NCI-H510A (cell line): ENCODE results near the gene SLFN5.
"Not testable (repeated sequence)": the region's sequence is repeated elsewhere in the genome, so short reads cannot be mapped to it uniquely, and the experiment has no call there.

Experiments
- DNase-seq: peaks from one replicate; lab custom pipeline; 2025; lab: John Stamatoyannopoulos, UW

SLFN5 gene

DNA sequence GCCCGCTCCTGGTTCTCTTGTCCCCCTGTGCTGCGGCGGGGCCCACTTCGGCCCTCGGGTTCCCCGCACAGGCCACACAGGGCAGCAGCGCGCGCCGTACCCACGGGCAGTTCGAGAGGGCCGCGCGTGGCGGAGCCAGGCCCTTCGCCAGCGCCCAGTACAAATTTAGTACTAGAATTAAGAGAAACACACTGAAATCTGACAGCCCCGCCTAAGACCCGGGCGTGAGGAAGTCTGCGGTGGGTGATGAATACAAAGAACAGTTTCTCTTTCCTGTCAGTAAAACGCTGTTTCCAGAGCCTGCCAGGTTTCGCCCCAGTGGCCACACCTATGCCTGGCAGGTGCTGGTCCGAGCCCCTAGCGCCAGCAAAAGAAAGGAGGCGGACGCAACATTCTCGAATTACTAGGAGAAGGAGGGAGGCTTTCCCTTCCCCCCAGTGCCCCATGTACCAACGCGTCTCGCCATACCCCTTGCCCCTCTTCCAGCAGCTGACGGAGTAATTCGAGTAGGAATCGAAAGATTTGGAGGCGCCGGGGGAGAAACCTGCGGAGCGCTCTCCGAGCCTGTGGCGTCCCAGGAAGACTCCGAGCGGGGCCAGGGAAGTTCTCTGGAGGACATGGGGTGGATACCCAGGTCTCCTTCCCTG is 591 bp upstream of the SLFN5 start:
- peak; percentile 62 for DNase-seq

- no peak for DNase-seq
These were observed 879 bp downstream of the SLFN5 start for GRCh38 chr17:35243561-35244340.

GRCh38 chr17:35244341-35245195 is 1.7 kb downstream of the SLFN5 start:
- no peak for DNase-seq

DNA sequence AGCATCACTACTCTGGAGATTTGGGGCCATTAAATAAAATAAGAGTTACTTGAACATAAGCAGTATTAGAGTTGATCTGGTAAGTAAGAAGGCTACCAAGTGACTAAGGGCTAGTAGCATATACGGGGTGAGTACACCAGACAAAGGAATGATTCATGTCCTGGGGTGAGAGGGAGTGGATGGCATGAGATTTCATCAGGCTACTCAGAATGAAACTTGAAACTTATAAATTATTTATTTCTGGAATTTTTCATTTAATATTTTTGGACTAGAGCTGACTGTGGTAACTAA is 2.3 kb downstream of the SLFN5 start:
- DNase-seq = no peak

GRCh38 chr17:35252651-35253050 is 9.8 kb downstream of the SLFN5 start:
- DNase-seq = no peak

DNA sequence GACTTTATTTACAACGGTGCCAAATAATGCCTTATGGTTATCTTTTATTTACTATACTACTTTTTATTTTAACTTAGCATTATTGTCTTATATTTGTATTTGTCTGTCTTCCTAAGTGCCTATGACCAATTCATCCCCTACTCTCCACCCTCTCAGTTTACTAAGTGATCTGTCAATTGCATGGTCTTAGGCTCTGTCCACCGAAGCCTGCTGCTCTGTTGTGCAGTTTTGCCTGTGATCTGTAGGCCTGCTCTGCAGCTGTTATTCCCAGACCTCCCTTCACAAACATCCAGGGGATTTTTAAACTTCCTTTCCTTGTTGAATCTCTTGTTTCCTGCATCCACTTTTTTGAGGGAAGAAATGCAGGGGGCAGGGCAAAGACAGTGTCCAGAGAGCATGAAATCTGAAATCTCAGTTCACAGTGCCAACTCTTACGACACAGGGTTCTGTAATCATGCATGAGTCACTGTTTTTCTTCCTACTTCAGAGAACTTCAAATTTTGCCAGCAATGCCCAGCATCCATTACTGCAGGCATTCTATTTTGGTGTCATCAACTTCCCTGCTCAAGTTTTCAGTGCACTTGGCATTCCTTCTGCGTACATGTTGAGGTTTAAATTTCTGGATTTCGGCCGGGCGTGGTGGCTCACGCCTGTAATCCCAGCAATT is 11.4 kb downstream of the SLFN5 start:
- DNase-seq = no peak

DNA sequence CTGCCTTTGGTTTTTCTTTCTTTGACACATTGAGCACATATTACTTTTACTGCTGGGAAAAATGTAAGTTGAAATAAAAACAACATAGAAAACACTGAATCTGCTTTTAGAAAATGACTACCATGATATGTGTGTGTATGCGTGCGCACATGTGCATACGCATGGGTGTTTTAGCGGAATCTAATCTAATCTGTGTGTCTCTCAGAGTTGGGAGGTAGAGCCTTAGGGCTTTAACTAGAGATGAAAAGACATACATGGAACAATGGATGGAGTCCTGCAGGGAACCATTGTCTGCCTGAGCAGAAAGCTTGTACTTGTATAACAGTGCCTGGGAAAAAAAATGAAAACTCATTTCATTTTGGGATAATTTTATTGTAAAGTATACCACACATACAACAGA is 12.4 kb downstream of the SLFN5 start:
- DNase-seq = no peak

GRCh38 chr17:35256629-35257028 is 13.8 kb downstream of the SLFN5 start:
- no peak for DNase-seq

DNA sequence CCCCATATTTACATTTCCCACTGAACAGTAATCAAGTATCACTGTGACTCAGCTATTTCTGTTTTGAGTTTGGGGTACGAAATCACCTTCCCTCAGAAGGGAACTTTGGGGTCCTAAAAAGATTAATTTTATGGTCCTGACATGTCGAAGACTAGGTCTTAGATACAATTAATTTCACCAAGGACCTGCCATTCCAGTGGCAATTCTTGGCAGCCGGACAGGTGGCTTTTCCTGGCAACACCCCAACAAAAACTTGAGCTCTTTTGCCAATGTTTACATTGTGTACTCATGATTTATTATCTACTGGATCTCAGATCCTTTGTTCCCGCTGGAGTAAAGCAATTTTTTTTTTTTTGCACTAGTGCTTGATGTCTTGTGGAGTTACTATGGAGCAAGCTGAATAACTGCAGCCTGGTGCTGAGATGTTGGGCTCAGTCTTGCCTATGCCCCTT is 14.4 kb downstream of the SLFN5 start:
- DNase-seq = no peak

GRCh38 chr17:35259001-35259400 is 16.1 kb downstream of the SLFN5 start:
- no peak for DNase-seq

- DNase-seq = no peak
These were observed 22.2 kb downstream of the SLFN5 start for GRCh38 chr17:35265071-35265470.

DNA sequence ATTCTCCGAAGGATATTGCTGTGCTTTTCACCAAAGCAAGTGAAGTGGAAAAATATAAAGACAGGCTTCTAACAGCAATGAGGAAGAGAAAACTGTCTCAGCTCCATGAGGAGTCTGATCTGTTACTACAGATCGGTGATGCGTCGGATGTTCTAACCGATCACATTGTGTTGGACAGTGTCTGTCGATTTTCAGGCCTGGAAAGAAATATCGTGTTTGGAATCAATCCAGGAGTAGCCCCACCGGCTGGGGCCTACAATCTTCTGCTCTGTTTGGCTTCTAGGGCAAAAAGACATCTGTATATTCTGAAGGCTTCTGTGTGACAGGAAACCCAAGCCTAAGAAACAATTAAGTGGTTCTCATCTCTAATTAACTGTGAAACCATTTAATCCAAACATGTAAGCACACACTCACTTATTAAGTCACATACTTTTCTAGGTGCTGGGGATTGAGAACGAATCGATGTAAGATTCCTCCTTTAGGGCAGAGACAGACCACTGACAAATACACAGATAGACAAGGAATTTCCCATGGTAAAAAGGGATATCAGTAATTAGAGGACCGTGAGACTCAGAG is 22.8 kb downstream of the SLFN5 start:
- no peak for DNase-seq

DNA sequence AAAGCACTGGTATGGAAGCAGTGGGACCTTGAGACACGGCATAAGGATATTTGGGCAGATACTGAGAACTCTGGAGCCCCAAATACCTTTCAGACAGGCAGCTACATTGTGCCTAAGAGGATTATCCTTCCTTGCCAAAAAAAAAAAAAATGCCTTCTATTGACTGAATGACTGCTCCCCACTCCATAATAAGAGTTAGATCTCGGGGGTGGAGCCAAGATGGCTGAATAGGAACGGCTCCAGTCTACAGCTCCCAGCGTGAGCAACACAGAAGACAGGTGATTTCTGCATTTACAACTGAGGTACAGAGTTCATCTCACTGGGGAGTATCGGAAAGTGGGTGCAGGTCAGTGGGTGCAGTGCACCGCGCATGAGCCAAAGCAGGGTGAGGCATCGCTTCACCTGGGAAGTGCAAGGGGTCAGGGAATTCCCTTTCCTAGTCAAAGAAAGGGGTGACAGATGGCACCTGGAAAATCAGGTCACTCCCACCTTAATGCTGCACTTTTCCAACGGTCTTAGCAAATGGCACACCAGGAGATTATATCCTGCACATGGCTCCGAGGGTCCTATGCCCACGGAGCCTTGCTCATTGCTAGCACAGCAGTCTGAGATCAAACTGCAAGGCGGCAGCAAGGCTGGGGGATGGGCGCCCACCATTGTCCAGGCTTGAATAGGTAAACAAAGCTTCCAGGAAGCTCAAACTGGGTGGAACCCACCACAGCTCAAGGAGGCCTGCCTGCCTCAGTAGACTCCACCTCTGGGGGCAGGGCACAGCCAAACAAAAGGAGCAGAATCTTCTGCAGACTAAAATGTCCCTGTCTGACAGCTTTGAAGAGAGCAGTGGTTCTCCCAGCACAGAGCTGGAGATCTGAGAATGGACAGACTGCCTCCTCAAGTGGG is 31.5 kb downstream of the SLFN5 start:
- DNase-seq = not testable (repeated sequence)

DNA sequence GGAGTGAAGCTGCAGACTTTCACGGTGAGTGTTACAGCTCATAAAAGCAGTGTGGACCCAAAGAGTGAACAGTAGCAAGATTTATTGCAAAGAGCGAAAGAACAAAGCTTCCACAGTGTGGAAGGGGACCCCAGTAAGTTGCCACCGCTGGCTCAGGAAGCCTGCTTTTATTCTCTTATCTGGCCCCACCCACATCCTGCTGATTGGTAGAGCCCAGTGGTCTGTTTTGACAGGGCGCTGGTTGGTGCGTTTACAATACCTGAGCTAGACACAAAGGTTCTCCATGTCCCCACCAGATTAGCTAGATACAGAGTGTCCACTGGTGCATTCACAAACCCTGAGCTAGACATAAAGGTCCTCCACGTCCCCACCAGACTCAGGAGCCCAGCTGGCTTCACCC is 35.6 kb downstream of the SLFN5 start:
- not testable (repeated sequence) for DNase-seq

DNA sequence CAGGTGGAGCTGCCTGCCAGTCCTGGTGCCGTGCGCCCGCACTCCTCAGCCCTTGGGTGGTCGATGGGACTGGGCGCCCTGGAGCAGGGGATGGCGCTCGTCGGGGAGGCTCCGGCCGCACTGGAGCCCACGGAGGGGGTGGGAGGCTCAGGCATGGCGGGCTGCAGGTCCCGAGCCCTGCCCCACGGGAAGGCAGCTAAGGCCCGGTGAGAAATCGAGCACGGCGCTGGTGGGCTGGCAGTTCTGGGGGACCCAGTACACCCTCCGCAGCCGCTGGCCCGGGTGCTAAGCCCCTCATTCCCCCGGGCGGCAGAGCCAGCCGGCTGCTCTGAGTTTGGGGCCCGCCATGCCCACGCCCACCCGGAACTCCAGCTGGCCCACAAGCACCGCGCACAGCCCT is 36.0 kb downstream of the SLFN5 start:
- not testable (repeated sequence) for DNase-seq

DNA sequence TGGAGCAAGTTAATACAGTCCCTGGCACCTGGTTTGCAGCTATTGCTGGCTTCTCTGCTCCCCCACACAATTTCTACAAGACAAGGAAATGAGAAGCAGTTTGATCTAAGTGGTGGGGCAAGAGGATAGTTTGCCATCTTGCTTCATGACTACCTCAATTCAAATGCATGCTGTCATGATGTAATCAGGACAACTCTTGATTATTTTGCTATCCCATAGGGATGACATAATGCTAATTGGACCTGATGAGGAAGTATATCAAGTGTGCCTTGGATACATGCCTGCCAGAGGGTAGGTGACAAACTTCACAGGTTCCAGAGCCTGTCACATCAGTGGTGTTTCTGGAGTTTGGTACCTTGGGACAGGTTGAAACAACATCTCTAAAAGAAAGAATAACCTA is 40.9 kb downstream of the SLFN5 start:
- no peak for DNase-seq

DNA sequence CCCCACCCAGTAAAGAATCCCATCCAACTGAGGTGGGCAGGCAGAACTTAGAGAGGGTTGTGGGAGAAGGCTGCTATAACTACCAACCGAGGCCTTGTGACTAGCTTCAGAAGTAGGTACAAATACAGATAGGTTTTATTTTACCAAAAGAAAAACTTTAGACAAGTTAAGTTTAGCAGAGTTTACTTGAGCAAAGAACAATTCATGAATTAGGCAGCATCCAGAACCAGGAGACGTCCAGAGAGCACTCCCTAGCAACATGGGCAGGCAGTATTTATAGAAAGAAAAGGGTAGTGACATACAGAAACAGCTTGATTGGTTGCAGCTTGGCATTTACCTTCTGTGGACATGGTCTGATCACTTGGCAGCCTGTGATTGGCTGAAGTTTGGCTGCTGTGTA is 42.1 kb downstream of the SLFN5 start:
- no peak for DNase-seq

- no peak for DNase-seq
These were observed 43.4 kb downstream of the SLFN5 start for GRCh38 chr17:35286120-35286781.

GRCh38 chr17:35287286-35287811 is 44.5 kb downstream of the SLFN5 start:
- no peak for DNase-seq

DNA sequence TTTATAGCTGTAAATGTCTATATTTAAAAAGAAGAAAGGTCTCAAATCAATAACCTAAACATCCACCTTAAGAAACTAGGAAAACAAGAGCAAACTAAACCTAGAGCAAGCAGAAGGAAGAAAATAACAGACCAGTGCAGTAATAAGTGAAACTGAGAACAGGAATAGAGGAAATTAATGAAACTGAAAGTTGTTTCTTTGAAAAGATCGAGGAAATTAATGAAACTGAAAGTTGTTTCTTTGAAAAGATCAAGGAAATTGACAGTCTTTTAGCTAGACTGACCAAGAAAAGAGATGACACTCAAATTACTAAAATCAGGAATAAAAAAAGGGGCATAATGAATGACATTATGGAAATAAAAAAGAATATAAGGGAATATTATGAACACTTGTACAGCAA is 46.4 kb downstream of the SLFN5 start:
- no peak for DNase-seq
